ENCODE data around the gene CEP162. TPM values are rescaled to one million over a fixed set of nuclear protein-coding genes. Genes with fewer than 3 reads are reported as not detected.

CEP162 gene
- total RNA-seq, 4 donors from 2014 or later = 7.5 to 9.3 (median 7.8) TPM

DNA sequence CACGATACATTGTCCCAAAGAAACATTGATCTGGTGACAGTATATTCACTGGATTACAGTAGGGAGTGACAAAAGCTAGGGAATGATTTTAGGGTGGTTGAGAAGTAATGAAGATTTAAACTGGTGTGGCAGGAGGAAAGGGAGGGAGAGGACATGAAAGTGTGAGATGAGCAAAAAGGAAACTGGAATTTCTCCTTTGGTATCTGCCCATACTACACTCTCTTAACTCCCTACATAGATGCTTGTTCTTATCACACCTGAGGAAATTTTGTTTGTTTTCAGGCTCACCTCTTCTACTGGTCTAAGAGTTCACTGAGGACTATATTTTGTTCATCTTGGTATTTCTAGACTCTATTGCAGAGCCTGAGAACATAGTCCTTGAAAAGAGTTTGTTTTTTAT lies 44.9 kb upstream of the CEP162 start:
- H3K36me3 ChIP-seq = no peaks in the 10 kb centered on the region

DNA sequence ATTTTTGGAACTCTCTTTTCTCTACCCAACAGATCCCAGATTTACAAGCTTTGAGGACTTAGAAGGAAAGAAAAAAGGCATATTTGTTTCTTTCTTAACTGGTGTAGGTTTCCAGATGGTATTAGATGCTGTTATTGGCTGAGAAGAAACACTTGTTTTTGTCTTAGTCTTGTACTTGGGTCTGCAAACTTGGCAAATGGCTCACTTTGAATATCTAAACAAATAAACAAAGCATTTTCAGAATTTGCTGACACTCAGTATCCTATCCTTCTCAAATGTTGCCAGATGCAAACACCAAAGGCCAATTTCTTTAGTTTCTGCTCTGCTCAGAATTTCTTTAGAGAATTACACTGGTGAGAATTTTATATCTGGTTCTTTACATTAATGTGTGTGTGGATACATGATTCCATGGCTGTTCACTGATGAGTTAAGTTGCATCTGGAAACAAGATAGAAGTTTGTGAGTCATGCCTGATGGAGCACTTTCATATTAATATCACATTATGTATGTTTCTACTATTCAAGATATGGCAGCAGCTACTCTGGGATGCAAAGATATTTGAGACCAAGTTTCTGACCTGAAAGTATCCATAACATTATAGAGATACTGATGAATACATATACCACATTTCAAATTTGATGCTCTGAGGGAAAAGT lies 43.7 kb upstream of the CEP162 start:
- Histone ChIP-seq H3K27ac (replicated peaks in 1 of 4) (no peak overlapping the region), H3K4me1 (no peaks in the 10 kb centered on the region), H3K36me3 (no peaks in the 10 kb centered on the region), H3K4me3 (no peak overlapping the region), H3K9me3 (no peaks in the 10 kb centered on the region), H3K27me3 (no peaks in the 10 kb centered on the region)
- intact Hi-C loops (cut with DNase I) = no loop called here
- TF ChIP-seq, protein P1, sequence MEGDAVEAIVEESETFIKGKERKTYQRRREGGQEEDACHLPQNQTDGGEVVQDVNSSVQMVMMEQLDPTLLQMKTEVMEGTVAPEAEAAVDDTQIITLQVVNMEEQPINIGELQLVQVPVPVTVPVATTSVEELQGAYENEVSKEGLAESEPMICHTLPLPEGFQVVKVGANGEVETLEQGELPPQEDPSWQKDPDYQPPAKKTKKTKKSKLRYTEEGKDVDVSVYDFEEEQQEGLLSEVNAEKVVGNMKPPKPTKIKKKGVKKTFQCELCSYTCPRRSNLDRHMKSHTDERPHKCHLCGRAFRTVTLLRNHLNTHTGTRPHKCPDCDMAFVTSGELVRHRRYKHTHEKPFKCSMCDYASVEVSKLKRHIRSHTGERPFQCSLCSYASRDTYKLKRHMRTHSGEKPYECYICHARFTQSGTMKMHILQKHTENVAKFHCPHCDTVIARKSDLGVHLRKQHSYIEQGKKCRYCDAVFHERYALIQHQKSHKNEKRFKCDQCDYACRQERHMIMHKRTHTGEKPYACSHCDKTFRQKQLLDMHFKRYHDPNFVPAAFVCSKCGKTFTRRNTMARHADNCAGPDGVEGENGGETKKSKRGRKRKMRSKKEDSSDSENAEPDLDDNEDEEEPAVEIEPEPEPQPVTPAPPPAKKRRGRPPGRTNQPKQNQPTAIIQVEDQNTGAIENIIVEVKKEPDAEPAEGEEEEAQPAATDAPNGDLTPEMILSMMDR (IDR thresholded peaks at IDR 0.05) = no peak
- TF ChIP-seq POLR2A (IDR thresholded peaks at IDR 0.05; ENCODE audit: low read depth) (no peak), POLR2AphosphoS5 (IDR thresholded peaks at IDR 0.05) (no peak)
- DNase-seq (ENCODE audit: extremely low spot score) = no peak

More for the DNA sequence above, 44.9 kb upstream of the CEP162 start:
- Histone ChIP-seq H3K27me3 (no peaks in the 10 kb centered on the region), H3K9me3 (no peaks in the 10 kb centered on the region), H3K4me1 (no peaks in the 10 kb centered on the region), H3K4me3 (no peak overlapping the region), H3K27ac (replicated peaks in 1 of 4) (no peak overlapping the region)
- 100% methylated on average over 1 of the region's 1 CpG for WGBS
- TF ChIP-seq POLR2A (IDR thresholded peaks at IDR 0.05; ENCODE audit: low read depth) = no peak
- TF ChIP-seq, protein P1 (IDR thresholded peaks at IDR 0.05) = no peak
- TF ChIP-seq POLR2AphosphoS5 (IDR thresholded peaks at IDR 0.05) = no peak
- TF ChIP-seq EP300 (IDR thresholded peaks at IDR 0.05) = no peak
- intact Hi-C loops (cut with DNase I) = no loop called here
- DNase-seq (ENCODE audit: extremely low spot score) = no peak

DNA sequence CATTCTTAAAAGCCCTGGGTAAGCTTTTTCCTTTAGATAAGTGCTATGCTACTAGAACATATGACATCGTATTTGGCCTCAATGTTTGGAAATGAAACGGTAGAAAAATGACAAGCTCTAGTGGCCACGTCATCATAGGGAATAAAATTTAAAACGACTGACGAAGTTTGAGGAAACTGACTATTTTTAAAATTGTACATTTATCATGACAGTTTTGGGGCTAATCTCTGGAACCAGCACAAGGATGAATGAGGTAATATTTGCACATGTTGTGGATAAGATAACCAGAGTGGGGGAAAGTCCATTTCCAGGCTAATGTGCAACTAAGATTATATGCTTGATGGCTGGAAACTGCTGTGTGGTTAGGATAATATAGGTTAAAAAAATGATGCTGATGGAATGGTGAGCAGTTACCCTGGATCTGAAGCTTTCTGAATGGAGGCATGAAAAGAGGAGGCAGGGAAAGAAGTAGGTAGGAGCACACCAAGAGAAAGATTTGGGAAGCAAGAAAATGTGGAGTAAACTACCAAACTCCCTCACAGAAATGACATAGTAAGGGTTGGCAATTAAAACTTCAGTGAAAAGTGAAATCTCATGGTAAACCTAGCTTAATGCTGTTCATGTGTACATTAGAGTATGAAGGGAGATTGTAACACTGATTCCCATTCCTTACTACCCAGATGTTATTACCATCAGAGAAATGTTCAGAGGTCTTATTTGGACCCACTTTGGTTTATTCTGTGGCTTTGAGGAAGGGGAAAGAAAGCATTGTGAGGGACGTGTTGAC lies 42.7 kb upstream of the CEP162 start:
- H3K9me3 ChIP-seq = no peaks in the 10 kb centered on the region
- H3K27ac ChIP-seq (replicated peaks in 1 of 4) = no peak overlapping the region
- no peaks in the 10 kb centered on the region for H3K27me3 ChIP-seq
- 44% methylated on average over 6 of the region's 6 CpGs for WGBS
- H3K4me3 ChIP-seq = no peak overlapping the region
- no peak for DNase-seq (ENCODE audit: extremely low spot score)
- no peaks in the 10 kb centered on the region for H3K36me3 ChIP-seq
- H3K4me1 ChIP-seq = no peaks in the 10 kb centered on the region
- intact Hi-C loops (cut with DNase I) = no loop called here
- TF ChIP-seq EP300 (IDR thresholded peaks at IDR 0.05) (no peak), POLR2A (IDR thresholded peaks at IDR 0.05; ENCODE audit: low read depth) (no peak), POLR2AphosphoS5 (IDR thresholded peaks at IDR 0.05) (no peak)
- TF ChIP-seq, protein P1 (IDR thresholded peaks at IDR 0.05) = no peak

DNA sequence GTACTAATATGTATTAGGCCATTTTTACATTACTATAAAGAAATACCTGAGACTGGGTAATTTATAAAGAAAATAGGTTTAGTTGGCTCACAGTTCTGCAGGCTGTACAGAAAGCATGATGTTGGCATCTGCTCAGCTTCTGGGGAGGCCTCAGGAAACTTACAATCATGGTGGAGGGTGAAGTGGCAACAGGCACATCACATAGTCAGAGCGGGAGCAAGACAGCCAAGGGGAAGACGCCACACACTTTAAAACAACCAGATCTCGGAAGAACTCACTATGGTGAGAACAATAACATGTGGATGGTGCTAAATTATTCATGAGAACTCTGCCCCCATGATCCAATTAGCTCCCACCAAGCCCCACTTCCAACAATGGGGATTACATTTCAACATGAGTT lies 41.3 kb upstream of the CEP162 start:
- no peaks in the 10 kb centered on the region for H3K36me3 ChIP-seq
- H3K27me3 ChIP-seq = no peaks in the 10 kb centered on the region
- H3K27ac ChIP-seq (replicated peaks in 1 of 4) = no peak overlapping the region
- intact Hi-C loops (cut with DNase I) = no loop called here
- no peaks in the 10 kb centered on the region for H3K9me3 ChIP-seq
- DNase-seq (ENCODE audit: extremely low spot score) = no peak
- no peak for TF ChIP-seq EP300 (IDR thresholded peaks at IDR 0.05)
- TF ChIP-seq, protein P1 (IDR thresholded peaks at IDR 0.05) = no peak
- no peak for TF ChIP-seq POLR2AphosphoS5 (IDR thresholded peaks at IDR 0.05)
- no peak for TF ChIP-seq POLR2A (IDR thresholded peaks at IDR 0.05; ENCODE audit: low read depth)
- H3K4me3 ChIP-seq = no peak overlapping the region
- no peaks in the 10 kb centered on the region for H3K4me1 ChIP-seq
- 80% methylated on average over 3 of the region's 3 CpGs for WGBS
